Measurements from ENCODE around the gene ANAPC4. TPM values are rescaled to one million over a fixed set of nuclear protein-coding genes. Genes with fewer than 3 reads are reported as not detected.

ANAPC4 gene
- total RNA-seq, 1 donor from 2014 or later: 25.9 TPM

GRCh38 chr4:25343671-25344070 is 33.4 kb upstream of the ANAPC4 start:
- Mint-ChIP-seq H3K4me1 (ENCODE audit: unreplicated experiment) (peaks cover 10% of the 10 kb centered on the region), H3K27me3 (ENCODE audit: unreplicated experiment) (no peaks in the 10 kb centered on the region), H3K27ac (ENCODE audit: unreplicated experiment) (no peak overlapping the region), H3K9me3 (ENCODE audit: unreplicated experiment) (peaks cover 4% of the 10 kb centered on the region), H3K4me3 (ENCODE audit: unreplicated experiment) (no peak overlapping the region), H3K36me3 (ENCODE audit: unreplicated experiment) (peaks cover 12% of the 10 kb centered on the region)
- no peak for DNase-seq (ENCODE audit: extremely low spot score, unreplicated experiment)
- TF ChIP-seq, protein P1, sequence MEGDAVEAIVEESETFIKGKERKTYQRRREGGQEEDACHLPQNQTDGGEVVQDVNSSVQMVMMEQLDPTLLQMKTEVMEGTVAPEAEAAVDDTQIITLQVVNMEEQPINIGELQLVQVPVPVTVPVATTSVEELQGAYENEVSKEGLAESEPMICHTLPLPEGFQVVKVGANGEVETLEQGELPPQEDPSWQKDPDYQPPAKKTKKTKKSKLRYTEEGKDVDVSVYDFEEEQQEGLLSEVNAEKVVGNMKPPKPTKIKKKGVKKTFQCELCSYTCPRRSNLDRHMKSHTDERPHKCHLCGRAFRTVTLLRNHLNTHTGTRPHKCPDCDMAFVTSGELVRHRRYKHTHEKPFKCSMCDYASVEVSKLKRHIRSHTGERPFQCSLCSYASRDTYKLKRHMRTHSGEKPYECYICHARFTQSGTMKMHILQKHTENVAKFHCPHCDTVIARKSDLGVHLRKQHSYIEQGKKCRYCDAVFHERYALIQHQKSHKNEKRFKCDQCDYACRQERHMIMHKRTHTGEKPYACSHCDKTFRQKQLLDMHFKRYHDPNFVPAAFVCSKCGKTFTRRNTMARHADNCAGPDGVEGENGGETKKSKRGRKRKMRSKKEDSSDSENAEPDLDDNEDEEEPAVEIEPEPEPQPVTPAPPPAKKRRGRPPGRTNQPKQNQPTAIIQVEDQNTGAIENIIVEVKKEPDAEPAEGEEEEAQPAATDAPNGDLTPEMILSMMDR (IDR thresholded peaks at IDR 0.05): no peak

DNA sequence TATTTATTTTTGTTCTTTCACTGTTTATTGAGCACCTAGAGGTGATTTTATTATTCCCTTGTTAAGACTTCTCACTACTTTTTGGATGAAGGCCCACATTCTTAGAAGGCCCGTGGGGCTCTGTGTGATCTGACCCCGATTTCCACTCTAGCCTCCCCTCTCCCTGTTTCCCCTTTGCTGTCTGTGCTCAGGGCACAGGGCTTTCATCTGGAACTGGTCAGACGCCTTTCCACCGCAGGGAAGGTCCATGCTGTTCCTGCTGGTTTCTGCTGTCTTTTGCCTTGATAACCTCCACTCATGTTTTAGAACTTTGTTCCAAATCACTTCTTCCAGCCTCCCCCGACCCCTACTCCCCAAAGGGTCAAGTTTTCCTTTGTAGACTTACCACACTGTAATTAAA is 31.3 kb upstream of the ANAPC4 start:
- TF ChIP-seq, protein P1 (IDR thresholded peaks at IDR 0.05): no peak
- peaks cover 7% of the 10 kb centered on the region for H3K36me3 Mint-ChIP-seq (ENCODE audit: unreplicated experiment)
- H3K27me3 Mint-ChIP-seq (ENCODE audit: unreplicated experiment): no peaks in the 10 kb centered on the region
- H3K27ac Mint-ChIP-seq (ENCODE audit: unreplicated experiment): no peak overlapping the region
- H3K4me1 Mint-ChIP-seq (ENCODE audit: unreplicated experiment): peaks cover 10% of the 10 kb centered on the region
- DNase-seq (ENCODE audit: extremely low spot score, unreplicated experiment): no peak
- no peak overlapping the region for H3K4me3 Mint-ChIP-seq (ENCODE audit: unreplicated experiment)
- H3K9me3 Mint-ChIP-seq (ENCODE audit: unreplicated experiment): peaks cover 4% of the 10 kb centered on the region

DNA sequence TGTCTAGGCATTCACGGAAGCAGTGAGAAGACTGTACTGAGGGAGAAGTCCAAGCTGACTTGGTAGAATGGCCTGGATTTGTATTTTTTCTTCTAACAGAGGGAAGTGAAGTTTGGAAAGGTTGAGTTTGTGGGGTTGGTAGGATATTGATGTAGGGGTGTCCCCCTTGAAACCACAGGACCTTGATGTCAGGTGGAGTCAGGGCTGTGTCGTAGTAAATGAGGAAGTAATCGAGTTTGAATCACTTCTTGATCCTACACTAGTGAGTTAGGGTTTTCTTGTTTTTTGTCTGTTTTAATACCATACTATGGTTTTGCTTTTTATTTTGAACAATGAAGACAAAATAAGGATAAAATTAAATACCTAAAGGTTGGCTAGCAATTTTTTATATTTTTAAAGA is 30.1 kb upstream of the ANAPC4 start:
- H3K27ac Mint-ChIP-seq (ENCODE audit: unreplicated experiment): no peak overlapping the region
- TF ChIP-seq, protein P1 (IDR thresholded peaks at IDR 0.05): no peak
- peaks cover 7% of the 10 kb centered on the region for H3K36me3 Mint-ChIP-seq (ENCODE audit: unreplicated experiment)

DNA sequence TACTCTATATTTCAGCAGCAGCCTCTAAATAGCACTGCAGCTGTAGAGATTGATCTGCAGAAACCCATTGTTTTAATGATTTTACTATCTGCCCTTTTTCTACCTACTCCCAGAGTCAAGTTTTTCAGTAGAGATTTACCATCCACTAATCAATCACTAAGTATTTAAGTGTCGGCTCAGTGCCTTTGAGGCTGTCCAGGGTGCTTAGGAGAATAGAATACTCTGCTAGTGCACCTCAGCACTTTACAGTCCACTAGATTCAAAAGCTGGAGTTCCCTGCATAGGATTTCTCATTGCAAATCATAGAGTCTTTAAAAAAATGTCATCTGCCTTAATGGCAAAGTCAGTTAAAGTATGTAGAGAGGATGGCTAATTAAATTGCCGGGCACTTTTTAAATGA is 29.6 kb upstream of the ANAPC4 start:
- peaks cover 4% of the 10 kb centered on the region for H3K9me3 Mint-ChIP-seq (ENCODE audit: unreplicated experiment)
- no peak for DNase-seq (ENCODE audit: extremely low spot score, unreplicated experiment)
- H3K27me3 Mint-ChIP-seq (ENCODE audit: unreplicated experiment): no peaks in the 10 kb centered on the region
- H3K36me3 Mint-ChIP-seq (ENCODE audit: unreplicated experiment): peaks cover 7% of the 10 kb centered on the region
- peaks cover 10% of the 10 kb centered on the region for H3K4me1 Mint-ChIP-seq (ENCODE audit: unreplicated experiment)
- no peak overlapping the region for H3K27ac Mint-ChIP-seq (ENCODE audit: unreplicated experiment)
- no peak overlapping the region for H3K4me3 Mint-ChIP-seq (ENCODE audit: unreplicated experiment)
- TF ChIP-seq, protein P1 (IDR thresholded peaks at IDR 0.05): no peak

More for the DNA sequence above, 30.1 kb upstream of the ANAPC4 start:
- Mint-ChIP-seq H3K4me1 (ENCODE audit: unreplicated experiment) (peaks cover 10% of the 10 kb centered on the region), H3K4me3 (ENCODE audit: unreplicated experiment) (no peak overlapping the region), H3K9me3 (ENCODE audit: unreplicated experiment) (peaks cover 4% of the 10 kb centered on the region), H3K27me3 (ENCODE audit: unreplicated experiment) (no peaks in the 10 kb centered on the region)
- no peak for DNase-seq (ENCODE audit: extremely low spot score, unreplicated experiment)

- Mint-ChIP-seq H3K27me3 (ENCODE audit: unreplicated experiment) (no peaks in the 10 kb centered on the region), H3K4me1 (ENCODE audit: unreplicated experiment) (peaks cover 10% of the 10 kb centered on the region), H3K9me3 (ENCODE audit: unreplicated experiment) (peaks cover 4% of the 10 kb centered on the region), H3K27ac (ENCODE audit: unreplicated experiment) (no peak overlapping the region), H3K4me3 (ENCODE audit: unreplicated experiment) (no peak overlapping the region), H3K36me3 (ENCODE audit: unreplicated experiment) (peaks cover 7% of the 10 kb centered on the region)
- TF ChIP-seq, protein P1 (IDR thresholded peaks at IDR 0.05): no peak
- DNase-seq (ENCODE audit: extremely low spot score, unreplicated experiment): no peak
These were observed 29.1 kb upstream of the ANAPC4 start for GRCh38 chr4:25347971-25348370.
